Heart left ventricle (tissue), 16 donors: ENCODE data around the gene MACF1. TPM values are rescaled to one million over a fixed set of nuclear protein-coding genes. Genes with fewer than 3 reads are reported as not detected.

ENCODE experiments used
- ATAC-seq, 4 donors: fragments of 200-7000 bp; cut with Tn5 transposase; one replicate each; pipeline ENCODE4 v1.9.1; 2020 to 2022; ENCODE audit warnings: moderate library complexity in 4 of 4, mild to moderate bottlenecking in 3 of 4, moderate number of reproducible peaks in 1 of 4
- DNase-seq, 5 donors: peaks; one replicate each; pipeline ENCODE4 v3.0.0-alpha.2; 2020
- H3K27ac ChIP-seq, 12 donors: fragments of 200-600 bp; sonication (generic) in 4 of 12; one replicate each; pipeline versions ENCODE4 v1.5.0 to v1.8.0; 2016 to 2022; ENCODE audit warnings: mild to moderate bottlenecking in 2 of 12
- H3K27me3 ChIP-seq, 9 donors: fragments of 200-600 bp; sonication (generic) in 2 of 9; one replicate each; pipeline versions ENCODE4 v1.5.1 to v1.8.0; 2016 to 2022; ENCODE audit warnings: mild to moderate bottlenecking in 3 of 9
- H3K36me3 ChIP-seq, 9 donors: fragments of 200-600 bp; sonication (generic) in 2 of 9; one replicate each; pipeline versions ENCODE4 v1.5.0 to v1.8.0; 2018 to 2022; ENCODE audit warnings: mild to moderate bottlenecking in 2 of 9
- H3K4me1 ChIP-seq, 12 donors: fragments of 200-600 bp; sonication (generic) in 4 of 12; one replicate each; pipeline versions ENCODE4 v1.5.0 to v1.8.0; 2016 to 2022; ENCODE audit warnings: mild to moderate bottlenecking in 3 of 12
- H3K4me3 ChIP-seq, 12 donors: fragments of 200-600 bp; sonication (generic) in 4 of 12; one replicate each; pipeline versions ENCODE4 v1.5.0 to v1.8.0; 2017 to 2022; ENCODE audit warnings: mild to moderate bottlenecking in 9 of 12, moderate library complexity in 4 of 12
- H3K9me3 ChIP-seq, 12 donors: fragments of 200-600 bp; sonication (generic) in 4 of 12; one replicate each; pipeline versions ENCODE4 v1.5.0 to v1.8.0; 2016 to 2022; ENCODE audit warnings: mild to moderate bottlenecking in 1 of 12
- CTCF ChIP-seq, 12 donors: fragments of 200-600 bp; sonication (generic) in 4 of 12; IDR thresholded peaks; one replicate each; pipeline versions ENCODE4 v1.5.0 to v1.8.0; 2018 to 2022; ENCODE audit warnings: antibody characterized with exemption in 12 of 12, mild to moderate bottlenecking in 5 of 12
- POLR2A ChIP-seq, 2 donors: fragments of 450-650 bp; IDR thresholded peaks; one replicate each; pipeline ENCODE4 v1.6.1; 2017; ENCODE audit warnings: antibody characterized with exemption in 2 of 2, mild to moderate bottlenecking in 2 of 2, moderate library complexity in 2 of 2
- WGBS, 4 donors: extraction: QIAGEN DNeasy Blood & Tissue Kit in 2 of 4; methylation state at CpG; one replicate each; pipeline versions ENCODE4 v1.1.5 to v1.1.7; 2013 to 2018; 5-methylcytosine and 5-hydroxymethylcytosine counted together
- intact Hi-C, 10 donors: fragments of 100-400 bp; cut with DNase I; formaldehyde crosslinking; loops; one replicate each; pipeline versions ENCODE4 v1.11.1 to v1.14.2; 2022
- polyA plus RNA-seq, 2 donors: library from polyadenylated mRNA; stranded (reverse); fragments of 200-250 nt; gene quantifications; one replicate each; pipeline ENCODE4 v1.2.3, GENCODE V29; 2013
- total RNA-seq, 9 donors: library from RNA; depleted of rRNA in 2 of 9; stranded (reverse); fragments of >200 nt in 2 of 9; fragmentation: NEBNext Ultra II Directional in 3 of 9; extraction: Animal tissue kit (Norgen Biotek cat#: 25700) in 3 of 9; gene quantifications; one replicate each; pipeline versions ENCODE4 v1.1.0 to v1.2.4, GENCODE V29; 2016 to 2023
- donor health status: ischemic (EF 13 %, LVEDD 7.1; RV severe dilation, severe dysfunction).
- donor health status: healthy with polysubstance abuse.
- donor health status: DM: no; HTN: yes; CAD: no.
- donor health status: DM: no; HTN: no; CAD: no.
- donor health status: ischemic (EF 25% LVEDD 6.9; RV normal size, moderate dysfunction).
- donor health status: ischemic (EF 25% LVEDD 5.7; RV mildly dilated, moderate dysfunction).
- donor health status: healthy.
- donor health status: DM: yes; HTN: yes; CAD: no.
- donor health status: ischemic (EF 35%, LVEDD 5.7; RV mildly dilated, moderate dysfunction).
- donor health status: nonischemic (EF 11% LVEDD 7.7; RV severe dilation, severe dysfunction).
- donor health status: DM: yes; HTN: yes; CAD: no.
- donor health status: PGD.
- donor health status: ischemic (EF 29% LVEDD 5.4; RV normal size, mild dysfunction).
- donor health status: nonischemic (EF 23%, LVEDD 6.1; RV moderate dilation, normal function).

Gene MACF1
- total and polyA plus RNA-seq, 11 donors, result 102 to 436 (median 251) TPM

GRCh38 chr1:39164256-39164655 is 40.2 kb upstream of the MACF1 start:
- H3K9me3 ChIP-seq, result no peaks in the 10 kb centered on the region
- no peak for DNase-seq
- no peaks in the 10 kb centered on the region for H3K36me3 ChIP-seq
- peaks cover 8 to 68% (median 42%) of the 10 kb centered on the region in 12 donors for H3K4me1 ChIP-seq
- intact Hi-C loops, result loop anchor here in 1 of 10 donors (10.0 kb wide), 1 partner anchor 49 kb away; no protein-coding TSS in a partner anchor
- peak overlapping the region in 2 of 12 donors; percentile 15 to 49 for H3K27ac ChIP-seq
- no peaks in the 10 kb centered on the region for H3K27me3 ChIP-seq
- no peak overlapping the region for H3K4me3 ChIP-seq
- ATAC-seq, result no peak
- TF ChIP-seq CTCF (IDR thresholded peaks at IDR 0.05) (no peak), POLR2A (IDR thresholded peaks at IDR 0.05) (no peak)

- Histone ChIP-seq H3K4me3 (no peak overlapping the region), H3K4me1 (peaks cover 8 to 61% (median 39%) of the 10 kb centered on the region in 12 donors), H3K9me3 (no peaks in the 10 kb centered on the region), H3K36me3 (no peaks in the 10 kb centered on the region), H3K27me3 (no peaks in the 10 kb centered on the region), H3K27ac (peak overlapping the region in 3 of 12 donors; percentile 15 to 49 (median 32))
- WGBS, 4 donors, result 29 to 60% (median 43%) methylated on average over 2 of the region's 2 CpGs
- no peak for DNase-seq
- TF ChIP-seq POLR2A (IDR thresholded peaks at IDR 0.05), result no peak
- TF ChIP-seq CTCF (IDR thresholded peaks at IDR 0.05), result no peak
- peak; percentile 52 to 86 (median 76) for ATAC-seq
- intact Hi-C loops, result loop anchor here in 1 of 10 donors (10.0 kb wide), 1 partner anchor 50 kb away; no protein-coding TSS in a partner anchor
Measured at GRCh38 chr1:39165049-39165448, 39.4 kb upstream of the MACF1 start.

- DNase-seq (no peak), ATAC-seq (no peak)
- Histone ChIP-seq H3K27ac (peak overlapping the region in 2 of 12 donors; percentile 15 to 49), H3K36me3 (no peaks in the 10 kb centered on the region), H3K4me3 (no peak overlapping the region), H3K27me3 (no peaks in the 10 kb centered on the region), H3K9me3 (no peaks in the 10 kb centered on the region), H3K4me1 (peaks cover 8 to 60% (median 36%) of the 10 kb centered on the region in 12 donors)
- intact Hi-C loops, result loop anchor here in 1 of 10 donors (10.0 kb wide), 1 partner anchor 51 kb away; no protein-coding TSS in a partner anchor
- WGBS, 4 donors, result 74 to 87% (median 80%) methylated on average over 1 of the region's 1 CpG
- TF ChIP-seq POLR2A (IDR thresholded peaks at IDR 0.05) (no peak), CTCF (IDR thresholded peaks at IDR 0.05) (no peak)
Measured at GRCh38 chr1:39165488-39165887, 39.0 kb upstream of the MACF1 start.

- Histone ChIP-seq H3K4me1 (peaks cover 10 to 64% (median 31%) of the 10 kb centered on the region in 12 donors), H3K27me3 (no peaks in the 10 kb centered on the region), H3K27ac (no peak overlapping the region), H3K4me3 (no peak overlapping the region), H3K36me3 (no peaks in the 10 kb centered on the region), H3K9me3 (no peaks in the 10 kb centered on the region)
- DNase-seq, result no peak
- intact Hi-C loops, result loop anchor here in 1 of 10 donors (10.0 kb wide), 1 partner anchor 53 kb away; no protein-coding TSS in a partner anchor
- ATAC-seq, result peak in 1 of 4 donors; percentile 52
- 78 to 85% (median 81%) methylated on average over 5 of the region's 5 CpGs for WGBS, 4 donors
- TF ChIP-seq CTCF (IDR thresholded peaks at IDR 0.05) (no peak), POLR2A (IDR thresholded peaks at IDR 0.05) (no peak)
Measured at GRCh38 chr1:39167632-39168209, 36.8 kb upstream of the MACF1 start.
